ENCODE measurements around the gene LRRN2. TPM values are rescaled to one million over a fixed set of nuclear protein-coding genes. Genes with fewer than 3 reads are reported as not detected.
A peak's percentile ranks its signal among the peaks of the same experiment; 100 is the strongest.
"Not testable (repeated sequence)": the region's sequence is repeated elsewhere in the genome, so short reads cannot be mapped to it uniquely, and the experiment has no call there.

Gene LRRN2
- total RNA-seq = 1.7 TPM
- long read RNA-seq, full-length matches to known transcripts = 6 of 8 reads
- long read RNA-seq, partial matches to known transcripts = 0 of 8 reads
- long read RNA-seq, other reads (novel, unspliced or antisense) = 2 of 8 reads

DNA sequence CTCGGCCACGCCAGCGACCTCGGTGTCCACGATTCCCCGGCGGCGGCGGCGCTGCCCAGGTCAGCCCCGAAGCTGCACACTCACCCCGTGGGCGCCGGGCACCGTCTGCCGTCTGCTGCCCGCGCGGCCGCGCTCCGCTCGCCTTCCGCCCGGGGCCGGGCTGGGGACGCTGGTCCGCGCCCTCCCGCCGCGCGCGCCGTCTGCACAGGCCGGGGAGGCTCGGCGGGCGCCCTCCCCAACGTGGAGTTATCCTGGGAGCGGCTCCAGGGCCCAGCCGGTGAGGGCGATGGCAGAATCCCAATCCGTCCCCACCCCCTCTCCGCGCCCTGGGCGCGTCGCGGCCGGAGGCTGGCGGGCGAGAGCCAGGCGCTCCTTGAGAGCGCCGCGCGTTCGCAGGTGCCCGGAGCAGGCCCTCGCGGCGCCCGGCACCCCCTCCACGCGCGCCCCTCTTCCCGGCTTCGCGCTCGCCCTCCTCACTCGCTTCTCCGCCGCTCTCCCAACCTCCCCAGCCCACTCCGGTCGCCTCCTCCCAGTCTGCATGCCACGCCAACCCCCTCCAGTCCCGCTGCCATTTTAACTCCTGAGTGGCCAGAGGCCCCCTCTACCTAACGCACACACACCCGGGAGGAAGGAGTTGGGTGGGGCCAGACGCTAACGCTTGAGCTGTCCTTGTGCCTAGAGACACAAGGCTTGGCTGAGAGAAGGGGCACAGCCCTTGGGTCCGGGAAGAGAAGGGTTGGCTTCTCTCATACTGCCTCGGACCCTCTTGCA, at the start of gene LRRN2:
Gene LRRN2, minus strand, starts transcription at position 503 of the 771 bp plus-strand sequence. CDS start 65,746 bp downstream, outside the sequence.
- ATAC-seq (ENCODE audit: poor library complexity) = peak; percentile 62
- intact Hi-C loops (cut with DNase I) = no loop called here
- peak; percentile 44 for DNase-seq

- intact Hi-C loops (cut with DNase I) = no loop called here
- DNase-seq (no peak), ATAC-seq (ENCODE audit: poor library complexity) (no peak)
Measured at GRCh38 chr1:204735042-204735441, 49.5 kb upstream of the LRRN2 start.

DNA sequence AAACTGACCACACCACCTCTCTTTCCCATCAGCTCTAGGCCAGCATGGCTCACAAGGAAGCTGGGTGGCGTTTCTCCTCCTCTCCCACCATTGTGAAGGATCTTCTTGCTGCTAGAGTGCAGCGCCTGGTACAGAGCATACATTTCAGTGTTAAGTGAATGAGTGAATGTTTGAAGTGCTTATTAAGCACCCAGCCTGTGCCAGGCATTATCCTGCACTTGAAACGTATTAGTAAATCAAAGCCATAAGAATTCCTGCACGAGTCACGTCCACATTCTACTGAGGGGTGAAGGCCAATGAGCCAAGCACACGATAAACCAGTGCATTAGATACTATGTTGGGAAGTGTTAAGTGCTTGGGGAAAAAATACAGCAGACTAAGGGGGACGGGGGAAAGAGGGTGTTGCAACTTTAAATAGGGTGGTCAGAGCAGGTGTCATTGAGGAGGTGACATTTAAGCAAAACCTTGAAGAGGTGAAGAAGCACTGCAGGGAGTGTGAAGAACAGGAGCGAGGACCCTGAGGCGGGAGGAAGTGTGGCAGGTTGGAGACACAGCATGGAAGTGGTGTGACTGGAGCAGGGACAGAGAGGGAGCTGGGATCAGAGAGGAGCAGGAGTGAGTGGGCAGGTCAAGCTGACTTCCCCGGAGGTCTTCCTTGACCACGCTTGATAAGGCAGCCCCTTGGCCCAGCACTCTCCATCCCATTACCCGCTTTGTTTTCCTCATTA, 48.5 kb upstream of the LRRN2 start:
- peak; percentile 83 for ATAC-seq (ENCODE audit: poor library complexity)
- no peak for DNase-seq
- intact Hi-C loops (cut with DNase I) = no loop called here

DNA sequence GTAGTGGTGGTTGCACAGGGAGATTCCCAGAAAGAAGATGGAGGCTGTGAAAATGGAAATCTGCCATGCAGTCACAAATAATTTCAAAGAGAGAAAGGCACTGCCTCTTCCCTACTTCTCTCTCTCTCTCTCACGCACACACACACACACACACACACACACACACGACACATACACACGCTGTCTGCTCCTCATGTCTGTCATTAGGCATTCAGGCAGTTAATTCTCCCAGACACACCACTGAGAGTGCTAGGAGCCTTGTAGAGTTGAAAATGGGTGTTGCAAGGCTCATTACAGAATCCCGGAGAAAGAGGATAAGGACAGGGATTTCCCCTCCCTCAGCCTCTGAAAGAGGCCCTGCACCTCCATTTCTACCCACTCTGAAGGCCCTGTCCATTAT, 47.8 kb upstream of the LRRN2 start:
- intact Hi-C loops (cut with DNase I) = no loop called here
- ATAC-seq (ENCODE audit: poor library complexity) (no peak), DNase-seq (no peak)

GRCh38 chr1:204731985-204732575, 46.5 kb upstream of the LRRN2 start:
- no peak for DNase-seq
- no peak for ATAC-seq (ENCODE audit: poor library complexity)
- intact Hi-C loops (cut with DNase I) = no loop called here

- intact Hi-C loops (cut with DNase I) = no loop called here
- DNase-seq (no peak), ATAC-seq (ENCODE audit: poor library complexity) (no peak)
Measured at GRCh38 chr1:204731509-204731908, 46.0 kb upstream of the LRRN2 start.

- ATAC-seq (ENCODE audit: poor library complexity) = no peak
- intact Hi-C loops (cut with DNase I) = no loop called here
- DNase-seq = no peak
Measured at GRCh38 chr1:204730826-204731459, 45.4 kb upstream of the LRRN2 start.

GRCh38 chr1:204729516-204729915, 44.0 kb upstream of the LRRN2 start:
- no peak for DNase-seq
- intact Hi-C loops (cut with DNase I) = no loop called here

GRCh38 chr1:204728456-204728855, 42.9 kb upstream of the LRRN2 start:
- intact Hi-C loops (cut with DNase I) = no loop called here
- no peak for DNase-seq
- no peak for ATAC-seq (ENCODE audit: poor library complexity)

More at GRCh38 chr1:204729516-204729915, 44.0 kb upstream of the LRRN2 start:
- no peak for ATAC-seq (ENCODE audit: poor library complexity)

GRCh38 chr1:204728045-204728444, 42.5 kb upstream of the LRRN2 start:
- ATAC-seq (ENCODE audit: poor library complexity) (no peak), DNase-seq (no peak)
- intact Hi-C loops (cut with DNase I) = no loop called here

- ATAC-seq (ENCODE audit: poor library complexity); intact Hi-C loops (cut with DNase I); DNase-seq: not testable (repeated sequence)
Measured at GRCh38 chr1:204727438-204727837, 41.9 kb upstream of the LRRN2 start.

GRCh38 chr1:204726478-204726877, 40.9 kb upstream of the LRRN2 start:
- intact Hi-C loops (cut with DNase I) = no loop called here
- DNase-seq (no peak), ATAC-seq (ENCODE audit: poor library complexity) (no peak)

- no peak for DNase-seq
- no peak for ATAC-seq (ENCODE audit: poor library complexity)
- intact Hi-C loops (cut with DNase I) = no loop called here
Measured at GRCh38 chr1:204725821-204726448, 40.4 kb upstream of the LRRN2 start.

DNA sequence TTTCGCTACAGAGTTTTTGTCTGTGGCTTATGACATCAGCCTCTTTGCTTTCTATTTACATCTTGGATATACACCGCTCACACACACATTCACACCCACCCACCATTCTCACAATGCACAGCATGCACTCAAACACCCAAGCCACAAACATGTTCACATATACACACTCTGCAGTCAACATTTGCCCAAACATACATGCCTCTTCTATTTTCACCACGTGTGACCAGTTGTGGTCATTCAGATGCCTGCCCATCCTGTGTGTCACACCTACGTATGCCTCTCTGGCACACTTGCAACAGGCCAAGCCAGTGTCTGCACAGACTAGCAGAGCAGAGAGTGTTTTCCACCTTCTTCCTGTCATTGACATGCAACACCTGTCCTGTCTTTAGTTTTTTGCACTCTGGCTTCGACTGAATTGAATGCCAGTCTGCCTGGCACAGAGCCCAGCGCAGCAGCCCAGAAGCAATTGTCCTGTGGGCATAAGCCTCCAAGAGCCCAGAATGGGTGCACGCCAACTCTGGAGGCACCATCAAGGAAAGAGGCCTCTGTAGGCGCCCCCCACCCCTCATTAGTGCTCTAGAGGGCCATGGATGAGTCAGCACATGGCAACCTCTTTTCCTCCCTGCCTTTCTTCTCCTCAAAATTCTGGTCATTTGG, 37.7 kb upstream of the LRRN2 start:
- intact Hi-C loops (cut with DNase I) = no loop called here
- ATAC-seq (ENCODE audit: poor library complexity) (no peak), DNase-seq (no peak)

- no peak for ATAC-seq (ENCODE audit: poor library complexity)
- intact Hi-C loops (cut with DNase I) = no loop called here
- no peak for DNase-seq
Measured at GRCh38 chr1:204721373-204722055, 36.0 kb upstream of the LRRN2 start.

DNA sequence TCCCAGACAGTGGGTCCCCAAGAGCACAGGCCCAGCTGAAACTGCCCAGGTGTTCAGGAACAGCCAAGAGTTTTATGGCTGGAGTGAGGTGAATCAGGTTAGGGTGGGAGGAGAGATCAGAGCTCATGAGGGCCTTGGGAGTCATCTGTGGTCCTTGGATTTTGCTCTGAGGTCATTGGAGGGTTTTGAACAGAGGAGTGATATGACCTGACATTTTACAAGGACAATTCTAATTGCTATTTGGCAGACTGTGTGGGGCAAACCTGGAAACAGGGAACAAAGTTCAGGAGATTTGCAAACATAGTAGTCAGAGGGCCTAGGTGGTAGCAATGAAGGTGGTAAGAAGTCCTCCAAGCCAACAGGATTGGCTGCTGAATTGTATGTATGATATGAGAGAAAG, 31.1 kb upstream of the LRRN2 start:
- ATAC-seq (ENCODE audit: poor library complexity) (no peak), DNase-seq (no peak)
- intact Hi-C loops (cut with DNase I) = no loop called here

DNA sequence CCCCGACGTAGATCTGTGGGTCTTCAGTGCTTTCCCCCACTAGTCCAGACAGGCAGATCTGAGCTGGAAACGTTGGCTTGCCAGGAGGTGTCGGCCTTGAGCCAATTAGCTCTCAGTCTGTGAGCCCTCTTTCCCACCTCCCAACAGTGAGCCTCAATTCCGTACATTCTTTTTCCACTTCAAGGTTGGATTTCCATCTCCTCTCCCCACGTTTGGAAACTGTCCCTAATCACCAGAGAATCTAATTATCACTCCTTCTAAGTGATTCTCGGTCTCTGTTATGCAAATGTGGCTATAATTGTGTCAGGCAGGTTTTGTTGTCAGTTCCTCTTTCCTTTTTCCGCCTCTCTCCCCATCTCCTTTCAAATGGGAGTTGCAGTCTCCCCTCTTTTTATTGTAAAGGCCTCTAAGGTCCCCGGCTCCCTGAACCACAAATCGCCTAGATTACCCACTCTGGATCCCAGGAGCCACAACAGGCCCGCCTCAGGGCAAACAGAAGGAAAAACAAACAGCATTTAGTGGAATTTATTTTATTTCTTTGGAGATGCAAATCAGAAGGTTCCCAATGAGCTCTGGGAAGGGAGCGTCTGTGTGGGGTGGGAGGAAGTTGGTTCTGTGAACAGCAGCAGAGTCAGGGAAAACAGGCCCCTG, 29.4 kb upstream of the LRRN2 start:
- ATAC-seq (ENCODE audit: poor library complexity) (no peak), DNase-seq (no peak)
- intact Hi-C loops (cut with DNase I) = no loop called here

All from Right ventricle myocardium superior (tissue), 1 donor.